SU-DHL-6 (cell line): ENCODE data around the gene KRT23.

Experiments
- EZH2phosphoT487 ChIP-seq: fragments of 200-600 bp; sonication (generic), shearing (Covaris generic); conservative IDR thresholded peaks from 2 replicates; pipeline ENCODE4 v1.6.1; 2018; ENCODE audit warnings: mild to moderate bottlenecking, antibody characterized with exemption, low read length, moderate library complexity, mixed read lengths
- TF ChIP-seq, protein P1 (sequence below): fragments of 200-600 bp; sonication (generic); IDR thresholded peaks from one replicate; pipeline ENCODE4 v1.5.1; 2017; ENCODE audit warnings: antibody characterized with exemption, mild to moderate bottlenecking, low read length, moderate library complexity; ENCODE audit not compliant: insufficient read depth, poor library complexity, severe bottlenecking

DNA sequence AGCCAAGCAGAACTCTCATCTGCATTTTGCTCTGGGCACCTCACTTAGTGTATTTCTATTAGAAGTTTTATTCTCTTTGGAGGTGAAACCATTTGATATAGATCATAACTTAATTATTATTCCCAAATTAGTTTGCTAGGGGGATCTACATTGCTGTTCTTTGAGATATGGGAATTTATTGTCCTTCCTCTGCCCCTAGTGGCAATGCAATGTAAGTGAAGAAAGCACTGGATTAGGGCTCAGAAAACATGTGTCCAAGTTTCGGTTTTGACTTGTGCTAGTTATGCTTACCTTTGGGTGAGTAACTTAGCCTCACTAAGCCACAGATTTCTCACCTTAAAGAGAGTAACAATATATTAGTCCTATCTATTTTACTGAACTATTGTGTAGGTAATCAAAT is 26.4 kb upstream of the KRT23 start:
- TF ChIP-seq, protein P1, sequence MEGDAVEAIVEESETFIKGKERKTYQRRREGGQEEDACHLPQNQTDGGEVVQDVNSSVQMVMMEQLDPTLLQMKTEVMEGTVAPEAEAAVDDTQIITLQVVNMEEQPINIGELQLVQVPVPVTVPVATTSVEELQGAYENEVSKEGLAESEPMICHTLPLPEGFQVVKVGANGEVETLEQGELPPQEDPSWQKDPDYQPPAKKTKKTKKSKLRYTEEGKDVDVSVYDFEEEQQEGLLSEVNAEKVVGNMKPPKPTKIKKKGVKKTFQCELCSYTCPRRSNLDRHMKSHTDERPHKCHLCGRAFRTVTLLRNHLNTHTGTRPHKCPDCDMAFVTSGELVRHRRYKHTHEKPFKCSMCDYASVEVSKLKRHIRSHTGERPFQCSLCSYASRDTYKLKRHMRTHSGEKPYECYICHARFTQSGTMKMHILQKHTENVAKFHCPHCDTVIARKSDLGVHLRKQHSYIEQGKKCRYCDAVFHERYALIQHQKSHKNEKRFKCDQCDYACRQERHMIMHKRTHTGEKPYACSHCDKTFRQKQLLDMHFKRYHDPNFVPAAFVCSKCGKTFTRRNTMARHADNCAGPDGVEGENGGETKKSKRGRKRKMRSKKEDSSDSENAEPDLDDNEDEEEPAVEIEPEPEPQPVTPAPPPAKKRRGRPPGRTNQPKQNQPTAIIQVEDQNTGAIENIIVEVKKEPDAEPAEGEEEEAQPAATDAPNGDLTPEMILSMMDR = peak; percentile 56
- no peak for TF ChIP-seq EZH2phosphoT487
